H1 (cell line): ENCODE results near the gene BUD23. TPM values are rescaled to one million over a fixed set of nuclear protein-coding genes. Genes with fewer than 3 reads are reported as not detected.

ENCODE experiments used
- CTCF ChIA-PET: fragments of 300-600 bp; sonication (Branson Sonifier 250); formaldehyde crosslinking; loops from one replicate; lab custom pipeline; 2021; ENCODE audit not compliant: partially characterized antibody; lab: Charles Lee
- POLR2A ChIA-PET: fragments of 300-600 bp; sonication (Branson Sonifier 250); formaldehyde crosslinking; loops from one replicate; lab custom pipeline; 2021; ENCODE audit warnings: inconsistent platforms; ENCODE audit not compliant: partially characterized antibody; lab: Charles Lee
- DNase-seq, 2 experiments: peaks; one replicate each; pipeline versions ENCODE4 v3.0.0 to v3.0.0-alpha.2; 2010 to 2022; ENCODE audit warnings: low spot score in 2 of 2, low read depth in 1 of 2, mixed read lengths in 1 of 2
- FAIRE-seq: peaks from 2 replicates; lab custom pipeline; 2011; peaks lifted over from hg19 to GRCh38; lab: Jason Lieb, UNC
- H2AFZ ChIP-seq: 2 replicates; pipeline ENCODE4 v1.8.1; 2012; ENCODE audit warnings: low read length, inconsistent platforms
- H2AK5ac ChIP-seq: 2 replicates; pipeline ENCODE4 v1.6.1; 2013; ENCODE audit warnings: low read depth, low read length
- H2BK120ac ChIP-seq: replicated peaks from 2 replicates; pipeline ENCODE3; 2013; ENCODE audit warnings: low read depth, low read length, inconsistent platforms
- H2BK12ac ChIP-seq: 2 replicates; pipeline ENCODE4 v1.6.1; 2013; ENCODE audit warnings: low read depth, low read length
- H2BK15ac ChIP-seq: 2 replicates; pipeline ENCODE4 v1.6.1; 2013; ENCODE audit warnings: low read length
- H2BK20ac ChIP-seq: 2 replicates; pipeline ENCODE4 v1.6.1; 2013; ENCODE audit warnings: low read length
- H2BK5ac ChIP-seq: 2 replicates; pipeline ENCODE4 v1.6.1; 2013; ENCODE audit warnings: low read depth, low read length
- H3K14ac ChIP-seq: 2 replicates; pipeline ENCODE4 v1.6.1; 2013; ENCODE audit warnings: inconsistent platforms; ENCODE audit not compliant: insufficient read length
- H3K18ac ChIP-seq: 2 replicates; pipeline ENCODE4 v1.6.1; 2013; ENCODE audit warnings: low read length; ENCODE audit errors: extremely low read depth
- H3K23ac ChIP-seq: 2 replicates; pipeline ENCODE4 v1.6.1; 2013; ENCODE audit warnings: inconsistent platforms; ENCODE audit not compliant: insufficient read length
- H3K23me2 ChIP-seq: 2 replicates; pipeline ENCODE4 v1.6.1; 2013; ENCODE audit warnings: low read depth, low read length
- H3K27ac ChIP-seq: 2 replicates; pipeline ENCODE4 v1.6.1; 2011; ENCODE audit warnings: low read depth, low read length, inconsistent platforms
- H3K27me3 ChIP-seq, 4 experiments: replicated peaks in 1 of 4; 1 replicate in 1 of 4; 2 replicates in 3 of 4; pipeline versions ENCODE4 v1.6.1 to v1.8.1; 2011 to 2013; ENCODE audit warnings: low read length in 3 of 4, mild to moderate bottlenecking in 3 of 4, inconsistent platforms in 2 of 4, mixed read lengths in 2 of 4, moderate library complexity in 1 of 4; ENCODE audit not compliant: control insufficient read depth in 3 of 4, insufficient read depth in 3 of 4; ENCODE audit errors: extremely low read depth in 1 of 4
- H3K36me3 ChIP-seq, 4 experiments: 2 replicates each; pipeline versions ENCODE4 v1.6.1 to v1.8.1; 2011 to 2013; ENCODE audit warnings: mild to moderate bottlenecking in 4 of 4, low read length in 3 of 4, moderate library complexity in 2 of 4, control low read depth in 1 of 4, inconsistent platforms in 1 of 4; ENCODE audit not compliant: insufficient read depth in 4 of 4, control insufficient read depth in 2 of 4
- H3K4ac ChIP-seq: replicated peaks from 2 replicates; pipeline ENCODE3; 2013; ENCODE audit warnings: low read length, low read depth, mixed read lengths, inconsistent platforms; ENCODE audit not compliant: insufficient read length
- H3K4me1 ChIP-seq, 4 experiments: replicated peaks in 1 of 4; 1 replicate in 1 of 4; 2 replicates in 3 of 4; pipeline versions ENCODE4 v1.6.1 to v1.8.1; 2011 to 2013; ENCODE audit warnings: low read length in 3 of 4, inconsistent platforms in 2 of 4, mixed read lengths in 1 of 4; ENCODE audit not compliant: insufficient read depth in 4 of 4, control insufficient read depth in 3 of 4
- H3K4me2 ChIP-seq, 2 experiments: 2 replicates each; pipeline versions ENCODE4 v1.6.1 to v1.8.1; 2011 to 2013; ENCODE audit warnings: low read depth in 2 of 2, low read length in 2 of 2, control low read depth in 1 of 2, inconsistent platforms in 1 of 2, mild to moderate bottlenecking in 1 of 2; ENCODE audit not compliant: insufficient read depth in 1 of 2
- H3K4me3 ChIP-seq, 4 experiments: fragments of 200-600, 300-600 bp in 1 of 4; sonication (generic), shearing (Covaris generic), sonication (Bioruptor Twin) in 1 of 4; 2 replicates each; pipeline versions ENCODE4 v1.5.1 to v1.8.1; 2011 to 2016; ENCODE audit warnings: low read length in 4 of 4, low read depth in 3 of 4, control low read depth in 2 of 4, inconsistent platforms in 2 of 4, mild to moderate bottlenecking in 2 of 4, mixed read lengths in 1 of 4, moderate library complexity in 1 of 4; ENCODE audit not compliant: insufficient read depth in 2 of 4; ENCODE audit errors: extremely low read depth in 1 of 4
- H3K56ac ChIP-seq: replicated peaks from 2 replicates; pipeline ENCODE3; 2013; ENCODE audit warnings: low read depth, mild to moderate bottlenecking, mixed read lengths, low read length, inconsistent platforms; ENCODE audit not compliant: insufficient read length
- H3K79me1 ChIP-seq: 2 replicates; pipeline ENCODE4 v1.6.1; 2013; ENCODE audit warnings: low read depth, low read length, control low read depth
- H3K79me2 ChIP-seq, 2 experiments: 2 replicates each; pipeline versions ENCODE4 v1.6.1 to v1.8.1; 2012 to 2013; ENCODE audit warnings: low read length in 2 of 2, mild to moderate bottlenecking in 2 of 2, inconsistent platforms in 1 of 2; ENCODE audit not compliant: insufficient read depth in 2 of 2, control insufficient read depth in 1 of 2
- H3K9ac ChIP-seq, 4 experiments: replicated peaks in 1 of 4; 1 replicate in 1 of 4; 2 replicates in 3 of 4; pipeline versions ENCODE4 v1.6.1 to v1.8.1; 2011 to 2013; ENCODE audit warnings: low read depth in 3 of 4, low read length in 3 of 4, control low read depth in 2 of 4, mild to moderate bottlenecking in 2 of 4, moderate library complexity in 2 of 4, inconsistent platforms in 1 of 4; ENCODE audit errors: extremely low read depth in 1 of 4
- H3K9me3 ChIP-seq, 2 experiments: 2 replicates each; pipeline versions ENCODE4 v1.6.1 to v1.8.1; 2012 to 2013; ENCODE audit warnings: mild to moderate bottlenecking in 2 of 2, moderate library complexity in 2 of 2, control low read depth in 1 of 2, inconsistent platforms in 1 of 2, low read depth in 1 of 2, low read length in 1 of 2, mixed read lengths in 1 of 2; ENCODE audit not compliant: insufficient read depth in 2 of 2
- H4K20me1 ChIP-seq, 2 experiments: replicated peaks in 1 of 2; 2 replicates each; pipeline versions ENCODE3 to v1.8.1; 2011 to 2013; ENCODE audit warnings: inconsistent platforms in 2 of 2, low read length in 2 of 2, mild to moderate bottlenecking in 1 of 2; ENCODE audit not compliant: insufficient read depth in 2 of 2, control insufficient read depth in 1 of 2
- H4K5ac ChIP-seq: 2 replicates; pipeline ENCODE4 v1.6.1; 2013; ENCODE audit warnings: low read length, low read depth, mixed read lengths, inconsistent platforms; ENCODE audit not compliant: insufficient read length
- H4K8ac ChIP-seq: 2 replicates; pipeline ENCODE4 v1.8.0; 2013; ENCODE audit warnings: mild to moderate bottlenecking, moderate library complexity, low read length, inconsistent platforms; ENCODE audit not compliant: insufficient read depth; ENCODE audit errors: extremely low read depth
- H4K91ac ChIP-seq: replicated peaks from 2 replicates; pipeline ENCODE3; 2013; ENCODE audit warnings: low read length, mixed read lengths, inconsistent platforms; ENCODE audit not compliant: insufficient read length
- SAP30 ChIP-seq: fragments of 300-600 bp; sonication (generic); IDR thresholded peaks from 2 replicates; pipeline ENCODE4 v1.7.1; 2012; ENCODE audit warnings: low read length, moderate library complexity, mild to moderate bottlenecking, inconsistent platforms; ENCODE audit not compliant: insufficient read depth, insufficient replicate concordance
- TEAD4 ChIP-seq: IDR thresholded peaks from 2 replicates; pipeline ENCODE4 v1.6.1; 2012; ENCODE audit warnings: low read depth, low read length, inconsistent platforms, mixed read lengths
- WGBS, 2 experiments: shearing (Covaris generic) in 1 of 2; methylation state at CpG; one replicate each; pipeline versions ENCODE4 v1.1.6 to v1.1.7; 2013 to 2015; ENCODE audit warnings: low lambda C conversion rate in 2 of 2, mixed read lengths in 2 of 2, inconsistent platforms in 1 of 2, low coverage in 1 of 2, missing lambda C conversion rate in 1 of 2; ENCODE audit not compliant: insufficient replicate concordance in 2 of 2, insufficient coverage in 1 of 2, insufficient read length in 1 of 2; ENCODE audit errors: extremely low coverage in 1 of 2, missing lambda C conversion rate in 1 of 2; 5-methylcytosine and 5-hydroxymethylcytosine counted together
- polyA plus RNA-seq, 7 experiments: library from polyadenylated mRNA; depleted of rRNA in 3 of 7; stranded (reverse) in 5 of 7; unstranded in 2 of 7; fragments of >200 nt in 5 of 7; fragments of 200-250 nt in 2 of 7; gene quantifications; 1 replicate in 5 of 7; 2 replicates in 1 of 7; 4 replicates in 1 of 7; pipeline versions ENCODE4 v1.2.1 to v1.2.3, GENCODE V29; 2011 to 2013; ENCODE audit warnings: missing spikeins in 2 of 7, mixed read lengths in 2 of 7
- total RNA-seq: library from RNA; stranded (reverse); fragmentation: NEBNext Ultra II Directional; extraction: Animal tissue kit (Norgen Biotek cat#: 25700); gene quantifications from 2 replicates; pipeline ENCODE4 v1.2.1, GENCODE V29; 2021

Gene BUD23
- total and polyA plus RNA-seq, 2 of the 8 experiments (the other 6 are each of a cell fraction or from before 2014, with no cell fraction given), result 72.3 to 78.4 TPM

- Histone ChIP-seq H2AK5ac (no peak overlapping the region), H2AFZ (no peak overlapping the region), H3K4me1 (peaks cover 0 to 10% (median 7%) of the 10 kb centered on the region in 4 experiments; a peak in 5 of 7 replicates), H3K18ac (no peak overlapping the region), H3K4me3 (no peak overlapping the region), H4K5ac (no peak overlapping the region), H3K79me2 (no peaks in the 10 kb centered on the region), H2BK5ac (no peak overlapping the region), H4K20me1 (no peaks in the 10 kb centered on the region), H2BK120ac (no peak overlapping the region), H2BK20ac (no peak overlapping the region), H3K4ac (no peak overlapping the region), H3K23ac (no peak overlapping the region), H3K36me3 (no peaks in the 10 kb centered on the region), H4K8ac (peak overlapping the region; percentile 28; the same call in 1 of the 2 replicates), H3K56ac (no peak overlapping the region), H3K9me3 (no peaks in the 10 kb centered on the region; a peak in 1 of 4 replicates), H3K27me3 (peaks cover 0 to 14% (median 10%) of the 10 kb centered on the region in 4 experiments; a peak in 5 of 7 replicates), H2BK15ac (no peak overlapping the region), H3K27ac (no peak overlapping the region), H3K79me1 (no peaks in the 10 kb centered on the region), H3K9ac (no peak overlapping the region), H4K91ac (no peak overlapping the region), H3K14ac (no peak overlapping the region), H2BK12ac (no peak overlapping the region), H3K4me2 (no peak overlapping the region), H3K23me2 (peaks cover 8% of the 10 kb centered on the region; the same call in 1 of the 2 replicates)
- TF ChIP-seq TEAD4, result no peak
- TF ChIP-seq SAP30, result no peak
- 91% methylated on average over 2 of the region's 2 CpGs; no CpG with 5 or more reads in 1 of the 2 experiments for WGBS, 2 experiments
- no peak for FAIRE-seq
- POLR2A ChIA-PET, result interaction anchor here (1.3 to 1.4 kb wide), 2 partner anchors 10 to 18 kb away, joined by 3 to 4 read pairs; partner anchors contain the start of gene MLXIPL
- no peak for DNase-seq
- CTCF ChIA-PET, result interaction anchor here (0.9 to 8.4 kb wide), 5 partner anchors 10 to 83 kb away, joined by 4 to 86 read pairs (median 8); no protein-coding TSS in a partner anchor
Measured at GRCh38 chr7:73642834-73643233, 40.6 kb upstream of the BUD23 start.
